Natural killer cell (primary cell): Measurements from ENCODE around the gene TMEM217. TPM values are rescaled to one million over a fixed set of nuclear protein-coding genes. Genes with fewer than 3 reads are reported as not detected.

Experiments
- ATAC-seq, 3 donors: fragments of 150-1000 bp in 2 of 3; fragments of 200-7000 bp in 1 of 3; cut with Tn5 transposase; 1 replicate in 1 of 3; 2 replicates in 2 of 3; pipeline ENCODE4 v1.10.0; 2021; ENCODE audit warnings: mild to moderate bottlenecking in 2 of 3, moderate library complexity in 2 of 3
- DNase-seq, 2 donors: peaks; one replicate each; pipeline versions ENCODE4 v3.0.0 to v3.0.0-alpha.2; 2013 to 2021; ENCODE audit warnings: mixed read lengths in 1 of 2
- H3K27ac ChIP-seq: one replicate; pipeline ENCODE4 v1.5.1; 2013; ENCODE audit warnings: mild to moderate bottlenecking, low read length
- H3K27me3 ChIP-seq: one replicate; pipeline ENCODE4 v1.6.1; 2013; ENCODE audit warnings: low read length; ENCODE audit not compliant: control insufficient read depth, insufficient read depth
- H3K36me3 ChIP-seq: one replicate; pipeline ENCODE4 v1.6.1; 2013; ENCODE audit warnings: low read length; ENCODE audit not compliant: control insufficient read depth, insufficient read depth
- H3K4me1 ChIP-seq: one replicate; pipeline ENCODE4 v1.6.1; 2013; ENCODE audit warnings: low read length; ENCODE audit not compliant: control insufficient read depth, insufficient read depth
- H3K4me3 ChIP-seq: one replicate; pipeline ENCODE4 v1.5.1; 2013; ENCODE audit warnings: low read length
- H3K9me3 ChIP-seq: one replicate; pipeline ENCODE4 v1.6.1; 2013; ENCODE audit warnings: low read length; ENCODE audit not compliant: control insufficient read depth, insufficient read depth
- H3K27ac Mint-ChIP-seq, 2 donors: one replicate each; pipeline ENCODE4 v1.8.0; 2022; ENCODE audit warnings: mild to moderate bottlenecking in 2 of 2, mixed read lengths in 2 of 2, moderate library complexity in 1 of 2
- H3K27me3 Mint-ChIP-seq, 2 donors: one replicate each; pipeline ENCODE4 v1.8.0; 2022; ENCODE audit warnings: low read depth in 2 of 2, mixed read lengths in 2 of 2
- H3K36me3 Mint-ChIP-seq: one replicate; pipeline ENCODE4 v1.8.0; 2022; ENCODE audit warnings: mixed read lengths
- H3K4me1 Mint-ChIP-seq, 2 donors: one replicate each; pipeline ENCODE4 v1.8.0; 2022; ENCODE audit warnings: mixed read lengths in 2 of 2
- H3K4me3 Mint-ChIP-seq: one replicate; pipeline ENCODE4 v1.8.0; 2022; ENCODE audit warnings: mild to moderate bottlenecking, moderate library complexity, mixed read lengths
- H3K9me3 Mint-ChIP-seq, 2 donors: one replicate each; pipeline ENCODE4 v1.8.0; 2022; ENCODE audit warnings: mixed read lengths in 2 of 2
- WGBS: methylation state at CpG from one replicate; pipeline ENCODE4 v1.1.7; 2013; ENCODE audit warnings: missing lambda C conversion rate; ENCODE audit not compliant: insufficient coverage; 5-methylcytosine and 5-hydroxymethylcytosine counted together
- intact Hi-C: fragments of 100-400 bp; cut with micrococcal nuclease; formaldehyde crosslinking; loops from one replicate; pipeline ENCODE4 v1.14.2; 2022
- total RNA-seq, 4 donors: library from RNA; stranded (reverse); fragments of 120-200 nt in 1 of 4; gene quantifications; one replicate each; pipeline versions ENCODE4 v1.2.3 to v1.2.4, GENCODE V29; 2013 to 2022
- TF ChIP-seq, protein P1 (sequence below): fragments of 200-600 bp; IDR thresholded peaks from one replicate; pipeline ENCODE4 v1.8.0; 2022; ENCODE audit warnings: antibody characterized with exemption

TMEM217 gene
- total RNA-seq, 3 donors from 2014 or later (not counting 1 experiment from before 2014, with no cell fraction given): 0.75 to 2.1 (median 0.75) TPM

DNA sequence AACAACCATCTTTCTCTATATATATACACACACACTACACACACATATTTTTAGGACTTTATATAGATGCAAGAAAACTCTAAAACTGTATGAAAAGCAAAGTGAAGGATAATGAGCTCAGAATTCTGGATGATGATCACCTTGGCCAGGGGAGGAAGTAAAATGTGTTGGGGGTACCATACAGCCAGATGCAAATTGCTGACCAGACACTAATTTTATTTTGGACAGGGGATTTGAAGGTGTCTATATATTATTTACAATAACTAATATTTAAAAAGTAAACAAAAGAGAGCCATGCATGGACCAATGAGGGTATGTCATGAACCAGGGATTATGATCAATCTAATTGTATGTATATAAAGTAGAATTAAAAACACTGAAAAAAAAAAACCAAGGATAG is 20.2 kb downstream of the TMEM217 start:
- H3K27ac Mint-ChIP-seq: no peak overlapping the region
- H3K4me1 ChIP-seq: peaks cover 10% of the 10 kb centered on the region
- H3K27me3 Mint-ChIP-seq: peaks cover 0 to 3% of the 10 kb centered on the region in 2 donors
- no peaks in the 10 kb centered on the region for H3K9me3 ChIP-seq
- H3K36me3 ChIP-seq: no peaks in the 10 kb centered on the region
- no peaks in the 10 kb centered on the region for H3K27me3 ChIP-seq
- H3K4me3 ChIP-seq: no peak overlapping the region
- H3K4me1 Mint-ChIP-seq: peaks cover 12% of the 10 kb centered on the region in 2 donors
- intact Hi-C loops: no loop called here
- no peaks in the 10 kb centered on the region for H3K36me3 Mint-ChIP-seq
- DNase-seq (no peak), ATAC-seq (no peak)
- TF ChIP-seq, protein P1, sequence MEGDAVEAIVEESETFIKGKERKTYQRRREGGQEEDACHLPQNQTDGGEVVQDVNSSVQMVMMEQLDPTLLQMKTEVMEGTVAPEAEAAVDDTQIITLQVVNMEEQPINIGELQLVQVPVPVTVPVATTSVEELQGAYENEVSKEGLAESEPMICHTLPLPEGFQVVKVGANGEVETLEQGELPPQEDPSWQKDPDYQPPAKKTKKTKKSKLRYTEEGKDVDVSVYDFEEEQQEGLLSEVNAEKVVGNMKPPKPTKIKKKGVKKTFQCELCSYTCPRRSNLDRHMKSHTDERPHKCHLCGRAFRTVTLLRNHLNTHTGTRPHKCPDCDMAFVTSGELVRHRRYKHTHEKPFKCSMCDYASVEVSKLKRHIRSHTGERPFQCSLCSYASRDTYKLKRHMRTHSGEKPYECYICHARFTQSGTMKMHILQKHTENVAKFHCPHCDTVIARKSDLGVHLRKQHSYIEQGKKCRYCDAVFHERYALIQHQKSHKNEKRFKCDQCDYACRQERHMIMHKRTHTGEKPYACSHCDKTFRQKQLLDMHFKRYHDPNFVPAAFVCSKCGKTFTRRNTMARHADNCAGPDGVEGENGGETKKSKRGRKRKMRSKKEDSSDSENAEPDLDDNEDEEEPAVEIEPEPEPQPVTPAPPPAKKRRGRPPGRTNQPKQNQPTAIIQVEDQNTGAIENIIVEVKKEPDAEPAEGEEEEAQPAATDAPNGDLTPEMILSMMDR: no peak
- no peaks in the 10 kb centered on the region for H3K9me3 Mint-ChIP-seq
- no peak overlapping the region for H3K4me3 Mint-ChIP-seq
- H3K27ac ChIP-seq: no peak overlapping the region

DNA sequence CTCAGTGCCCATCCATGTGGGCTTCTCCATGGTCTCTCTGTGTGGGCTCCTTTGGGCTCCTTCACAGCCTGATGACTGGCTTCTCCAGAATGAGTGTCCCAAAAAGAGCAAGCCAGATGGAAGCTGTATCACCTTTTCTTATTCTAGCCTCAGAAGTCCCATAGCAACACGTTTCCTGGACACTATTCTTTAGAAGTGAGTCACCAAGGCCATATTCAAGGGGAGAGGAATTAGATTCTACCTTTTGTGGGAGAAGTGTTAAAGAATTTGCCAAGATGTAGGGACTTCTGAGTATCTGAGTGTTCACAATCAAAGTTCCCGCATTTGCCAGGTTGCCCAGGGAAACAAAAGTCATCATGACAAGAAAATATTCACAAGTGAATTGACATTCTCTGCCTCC is 21.0 kb downstream of the TMEM217 start:
- Mint-ChIP-seq H3K9me3 (no peaks in the 10 kb centered on the region), H3K27ac (no peak overlapping the region), H3K36me3 (no peaks in the 10 kb centered on the region), H3K4me3 (no peak overlapping the region), H3K4me1 (peaks cover 12% of the 10 kb centered on the region in 2 donors), H3K27me3 (peaks cover 0 to 7% of the 10 kb centered on the region in 2 donors)
- H3K27me3 ChIP-seq: no peaks in the 10 kb centered on the region
- no peaks in the 10 kb centered on the region for H3K9me3 ChIP-seq
- TF ChIP-seq, protein P1: no peak
- H3K4me1 ChIP-seq: peaks cover 10% of the 10 kb centered on the region
- ATAC-seq (no peak), DNase-seq (no peak)
- 100% methylated on average over 1 of the region's 2 CpGs for whole genome bisulfite sequencing
- no peaks in the 10 kb centered on the region for H3K36me3 ChIP-seq
- H3K4me3 ChIP-seq: no peak overlapping the region
- intact Hi-C loops: no loop called here
- H3K27ac ChIP-seq: no peak overlapping the region

DNA sequence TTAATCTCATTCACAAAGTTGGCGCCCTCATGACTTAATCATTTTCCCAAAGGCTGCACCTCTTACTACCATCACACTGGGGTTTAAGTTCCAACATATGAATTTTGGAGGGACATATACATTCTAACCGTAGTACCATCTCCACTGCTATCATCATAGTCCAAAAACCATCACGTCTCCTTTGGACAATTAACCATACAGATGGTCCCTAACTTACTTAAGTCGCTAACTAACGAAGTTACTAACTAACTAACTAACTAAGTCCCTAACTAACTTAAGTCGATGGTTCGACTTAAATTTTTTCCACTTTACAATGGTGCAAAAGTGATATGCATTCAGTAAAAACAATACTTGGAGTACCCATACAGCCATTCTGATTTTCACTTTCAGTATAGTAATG is 24.4 kb downstream of the TMEM217 start:
- H3K27me3 ChIP-seq: no peaks in the 10 kb centered on the region
- H3K4me3 Mint-ChIP-seq: no peak overlapping the region
- H3K4me1 Mint-ChIP-seq: no peaks in the 10 kb centered on the region
- H3K9me3 ChIP-seq: no peaks in the 10 kb centered on the region
- WGBS: 96% methylated on average over 7 of the region's 7 CpGs
- H3K27me3 Mint-ChIP-seq: peaks cover 0 to 7% of the 10 kb centered on the region in 2 donors
- intact Hi-C loops: no loop called here
- H3K4me3 ChIP-seq: no peak overlapping the region
- H3K27ac ChIP-seq: no peak overlapping the region
- no peaks in the 10 kb centered on the region for H3K36me3 ChIP-seq
- H3K27ac Mint-ChIP-seq: no peak overlapping the region
- H3K9me3 Mint-ChIP-seq: no peaks in the 10 kb centered on the region
- no peaks in the 10 kb centered on the region for H3K4me1 ChIP-seq
- H3K36me3 Mint-ChIP-seq: no peaks in the 10 kb centered on the region
- ATAC-seq (no peak), DNase-seq (no peak)
- TF ChIP-seq, protein P1: no peak

DNA sequence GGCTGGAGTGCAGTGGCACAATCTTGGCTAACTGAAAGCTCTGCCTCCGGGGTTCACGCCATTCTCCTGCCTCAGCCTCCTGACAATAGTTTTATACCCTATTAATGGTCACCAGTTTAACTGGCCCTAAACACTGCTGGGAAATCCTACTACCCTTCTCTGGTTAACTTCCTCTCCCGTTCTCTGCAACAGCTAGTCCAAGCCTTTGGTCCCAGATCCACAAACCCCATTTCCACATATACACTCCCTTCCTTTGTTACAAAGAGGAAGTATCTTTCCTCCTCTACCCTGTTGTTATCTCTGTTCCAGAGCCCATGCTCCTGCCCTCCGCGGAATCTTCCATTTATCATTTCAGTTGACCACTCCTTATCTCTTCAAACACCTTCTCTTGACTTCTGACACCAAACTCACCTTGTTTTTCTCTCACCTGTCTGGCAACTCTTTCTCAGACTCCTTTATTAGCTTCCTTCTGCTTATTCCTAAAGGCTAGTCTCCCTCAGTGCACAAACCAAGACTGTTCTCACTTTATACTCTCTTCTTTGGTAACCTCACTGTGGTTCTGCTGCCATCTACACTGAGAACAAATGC is 25.4 kb downstream of the TMEM217 start:
- Mint-ChIP-seq H3K27ac (no peak overlapping the region), H3K9me3 (no peaks in the 10 kb centered on the region), H3K4me3 (no peak overlapping the region), H3K27me3 (peaks cover 0 to 7% of the 10 kb centered on the region in 2 donors), H3K36me3 (no peaks in the 10 kb centered on the region), H3K4me1 (no peaks in the 10 kb centered on the region)
- ATAC-seq (no peak), DNase-seq (no peak)
- no peaks in the 10 kb centered on the region for H3K27me3 ChIP-seq
- no peaks in the 10 kb centered on the region for H3K36me3 ChIP-seq
- H3K27ac ChIP-seq: no peak overlapping the region
- H3K4me3 ChIP-seq: no peak overlapping the region
- WGBS: 90% methylated on average over 5 of the region's 5 CpGs
- no peaks in the 10 kb centered on the region for H3K4me1 ChIP-seq
- TF ChIP-seq, protein P1: no peak
- no peaks in the 10 kb centered on the region for H3K9me3 ChIP-seq
- intact Hi-C loops: no loop called here
